ENCODE data around the gene AIF1. TPM values are rescaled to one million over a fixed set of nuclear protein-coding genes. Genes with fewer than 3 reads are reported as not detected.

Gene AIF1
- polyA plus RNA-seq, 1 donor: 24.6 TPM

- peak; percentile 81 for DNase-seq
Measured at GRCh38 chr6:31620586-31621319, 5.7 kb downstream of the AIF1 start, which contains the start of gene PRRC2A. PRRC2A (plus strand) TSS chr6:31620715; CDS start chr6:31622790, 2,075 bp downstream.

GRCh38 chr6:31621320-31621939 is 6.4 kb downstream of the AIF1 start:
- no peak for DNase-seq

- no peak for DNase-seq
Measured at GRCh38 chr6:31621991-31622390, 7.0 kb downstream of the AIF1 start.

- no peak for DNase-seq
Measured at GRCh38 chr6:31622684-31623091, 7.7 kb downstream of the AIF1 start.

- DNase-seq: no peak
Measured at GRCh38 chr6:31624070-31624469, 9.0 kb downstream of the AIF1 start.

- DNase-seq: no peak
Measured at GRCh38 chr6:31626952-31627351, 11.9 kb downstream of the AIF1 start.

- no peak for DNase-seq
Measured at GRCh38 chr6:31627690-31628287, 12.8 kb downstream of the AIF1 start.

GRCh38 chr6:31629014-31629413 is 14.0 kb downstream of the AIF1 start:
- no peak for DNase-seq

- no peak for DNase-seq
Measured at GRCh38 chr6:31630177-31630934, 15.3 kb downstream of the AIF1 start.

GRCh38 chr6:31631209-31631608 is 16.2 kb downstream of the AIF1 start:
- no peak for DNase-seq

GRCh38 chr6:31631681-31632278 is 16.7 kb downstream of the AIF1 start:
- no peak for DNase-seq

GRCh38 chr6:31632279-31632946 is 17.4 kb downstream of the AIF1 start:
- no peak for DNase-seq

GRCh38 chr6:31633447-31633846 is 18.4 kb downstream of the AIF1 start:
- DNase-seq: no peak

- no peak for DNase-seq
Measured at GRCh38 chr6:31634131-31634530, 19.1 kb downstream of the AIF1 start.

- DNase-seq: no peak
Measured at GRCh38 chr6:31634969-31635575, 20.0 kb downstream of the AIF1 start.

GRCh38 chr6:31636698-31637596 is 21.9 kb downstream of the AIF1 start:
- DNase-seq: no peak

- DNase-seq: no peak
Measured at GRCh38 chr6:31639043-31639442, 24.0 kb downstream of the AIF1 start.

GRCh38 chr6:31639449-31639861 is 24.4 kb downstream of the AIF1 start:
- DNase-seq: no peak

GRCh38 chr6:31640612-31641011 is 25.6 kb downstream of the AIF1 start:
- DNase-seq: no peak

GRCh38 chr6:31641370-31641769 is 26.3 kb downstream of the AIF1 start:
- no peak for DNase-seq
